Endothelial cell of umbilical vein (primary cell): Measurements from ENCODE around the gene OGDH.

Experiments used
- MYC ChIP-seq: IDR thresholded peaks from one replicate; pipeline ENCODE4 v1.6.1; 2011; ENCODE audit warnings: mild to moderate bottlenecking, low read depth, low read length
- TF ChIP-seq, protein P1 (sequence below): IDR thresholded peaks from 2 replicates; pipeline ENCODE4 v1.6.1; 2011; ENCODE audit not compliant: insufficient read depth, insufficient read length
- TF ChIP-seq, protein P2 (sequence below), 2 donors: IDR thresholded peaks; 1 replicate in 1 of 2; 2 replicates in 1 of 2; pipeline ENCODE4 v1.5.1; 2011; ENCODE audit warnings: low read length in 2 of 2, mild to moderate bottlenecking in 2 of 2, moderate library complexity in 2 of 2, control low read depth in 1 of 2, inconsistent platforms in 1 of 2, low read depth in 1 of 2; ENCODE audit not compliant: insufficient read depth in 1 of 2; ENCODE audit errors: extremely low read depth in 1 of 2

DNA sequence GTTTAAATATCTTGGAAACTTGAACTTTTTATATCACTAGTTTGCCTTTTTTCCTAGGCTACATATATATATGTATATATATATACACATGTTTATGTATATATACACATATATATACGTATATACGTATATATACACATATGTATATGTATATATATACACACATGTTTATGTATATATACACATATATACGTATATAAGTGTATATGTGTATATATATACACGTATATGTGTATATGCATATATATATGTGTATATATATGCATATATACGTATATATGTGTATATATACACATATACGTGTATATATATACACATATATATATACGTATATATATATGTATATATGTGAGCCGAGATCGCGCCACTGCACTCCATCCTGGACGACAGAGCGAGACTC lies 10.1 kb downstream of the OGDH start:
- no peak for TF ChIP-seq MYC
- TF ChIP-seq, protein P1, sequence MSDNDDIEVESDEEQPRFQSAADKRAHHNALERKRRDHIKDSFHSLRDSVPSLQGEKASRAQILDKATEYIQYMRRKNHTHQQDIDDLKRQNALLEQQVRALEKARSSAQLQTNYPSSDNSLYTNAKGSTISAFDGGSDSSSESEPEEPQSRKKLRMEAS: no peak
- TF ChIP-seq, protein P2, sequence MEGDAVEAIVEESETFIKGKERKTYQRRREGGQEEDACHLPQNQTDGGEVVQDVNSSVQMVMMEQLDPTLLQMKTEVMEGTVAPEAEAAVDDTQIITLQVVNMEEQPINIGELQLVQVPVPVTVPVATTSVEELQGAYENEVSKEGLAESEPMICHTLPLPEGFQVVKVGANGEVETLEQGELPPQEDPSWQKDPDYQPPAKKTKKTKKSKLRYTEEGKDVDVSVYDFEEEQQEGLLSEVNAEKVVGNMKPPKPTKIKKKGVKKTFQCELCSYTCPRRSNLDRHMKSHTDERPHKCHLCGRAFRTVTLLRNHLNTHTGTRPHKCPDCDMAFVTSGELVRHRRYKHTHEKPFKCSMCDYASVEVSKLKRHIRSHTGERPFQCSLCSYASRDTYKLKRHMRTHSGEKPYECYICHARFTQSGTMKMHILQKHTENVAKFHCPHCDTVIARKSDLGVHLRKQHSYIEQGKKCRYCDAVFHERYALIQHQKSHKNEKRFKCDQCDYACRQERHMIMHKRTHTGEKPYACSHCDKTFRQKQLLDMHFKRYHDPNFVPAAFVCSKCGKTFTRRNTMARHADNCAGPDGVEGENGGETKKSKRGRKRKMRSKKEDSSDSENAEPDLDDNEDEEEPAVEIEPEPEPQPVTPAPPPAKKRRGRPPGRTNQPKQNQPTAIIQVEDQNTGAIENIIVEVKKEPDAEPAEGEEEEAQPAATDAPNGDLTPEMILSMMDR (IDR thresholded peaks at IDR 0.05; ENCODE audit: extremely low read depth in 1 of 2, insufficient read depth in 1 of 2, low read depth in 1 of 2, low read length in 2 of 2): no peak
